GM11168 (cell line): ENCODE measurements around the gene CNTN2.

ENCODE experiments used
- in situ Hi-C: fragments of 300-500 bp; cut with MboI; formaldehyde crosslinking; loops from one replicate; pipeline ENCODE4 v1.12.0; 2022; ENCODE audit warnings: low sequenced_read_pairs; ENCODE audit not compliant: unreplicated experiment

Gene CNTN2

DNA sequence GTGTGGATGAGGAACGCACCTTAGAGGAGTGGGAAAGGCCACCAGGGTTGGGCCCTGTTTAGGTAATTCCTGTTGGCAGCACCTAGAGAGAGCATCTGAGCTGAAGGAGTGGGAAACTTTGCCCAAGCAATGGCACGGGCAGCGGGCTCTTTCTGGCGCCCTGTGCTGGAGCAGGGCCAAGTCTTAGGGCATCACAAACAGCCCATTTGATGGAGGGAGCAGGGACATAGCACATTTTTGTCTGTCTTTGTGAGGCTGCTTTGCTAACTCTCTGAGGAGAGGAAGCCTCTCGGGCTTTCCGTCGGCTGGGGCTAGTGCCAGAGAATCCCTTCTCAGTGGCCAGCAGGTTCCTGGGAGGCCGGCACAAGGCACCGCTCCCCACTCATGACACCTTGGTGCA lies 22.5 kb upstream of the CNTN2 start:
- in situ Hi-C loops: no loop called here

DNA sequence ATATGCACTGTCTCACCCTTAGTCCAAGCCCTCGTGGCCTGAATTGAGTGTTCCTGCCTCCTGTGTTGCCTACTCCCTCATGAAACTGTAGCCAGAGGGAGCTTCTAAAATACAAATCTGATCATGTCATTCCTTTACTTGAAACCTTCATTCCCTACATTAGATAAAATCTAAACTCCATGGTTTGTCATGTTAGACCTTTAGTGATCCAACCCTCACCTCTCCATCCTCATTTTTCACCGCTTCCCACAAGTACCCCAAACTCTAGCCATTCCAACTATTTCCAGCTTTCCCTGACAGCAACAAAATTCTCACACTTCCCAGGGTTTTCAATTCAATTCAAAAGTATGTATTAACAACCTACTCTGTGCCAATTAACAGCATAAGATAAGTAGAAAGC lies 18.3 kb upstream of the CNTN2 start:
- in situ Hi-C loops: no loop called here

DNA sequence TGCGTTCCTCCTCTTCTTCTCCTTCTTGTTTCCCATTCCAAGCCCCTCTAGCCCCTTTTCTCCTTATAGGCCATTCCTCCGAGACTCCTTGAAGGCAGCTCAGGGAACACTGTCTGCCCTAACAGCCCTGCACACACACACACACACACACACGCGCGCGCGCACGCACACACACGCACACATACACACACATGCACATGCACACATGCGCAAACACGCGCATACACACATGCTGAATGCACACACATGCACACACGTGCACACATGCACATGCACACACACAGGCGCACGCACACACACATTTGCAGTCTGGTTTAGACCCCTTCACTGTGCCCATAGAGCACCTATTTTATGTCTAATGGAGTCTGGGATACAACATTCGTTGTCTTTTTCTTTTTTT lies 17.8 kb upstream of the CNTN2 start:
- in situ Hi-C loops: no loop called here

DNA sequence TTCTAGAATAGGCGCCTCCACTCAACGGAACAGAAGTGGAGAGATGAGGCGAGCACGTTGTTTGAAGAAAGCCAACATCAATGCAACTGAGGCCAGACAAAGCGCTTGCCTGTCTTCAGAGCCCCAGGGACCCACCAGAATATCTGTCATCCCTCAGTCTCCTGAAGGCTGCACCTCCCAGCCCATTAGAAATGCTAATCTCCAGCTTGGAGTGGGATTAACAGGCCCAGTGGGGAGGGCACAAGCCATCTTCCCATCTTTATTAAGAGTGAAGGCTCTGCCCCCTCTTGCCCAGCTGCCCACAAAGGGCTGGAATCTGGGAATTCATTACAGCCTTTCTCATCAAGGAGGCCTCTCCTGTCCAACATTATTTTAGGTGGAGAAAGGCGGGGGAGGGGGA lies 16.8 kb upstream of the CNTN2 start:
- in situ Hi-C loops: no loop called here

DNA sequence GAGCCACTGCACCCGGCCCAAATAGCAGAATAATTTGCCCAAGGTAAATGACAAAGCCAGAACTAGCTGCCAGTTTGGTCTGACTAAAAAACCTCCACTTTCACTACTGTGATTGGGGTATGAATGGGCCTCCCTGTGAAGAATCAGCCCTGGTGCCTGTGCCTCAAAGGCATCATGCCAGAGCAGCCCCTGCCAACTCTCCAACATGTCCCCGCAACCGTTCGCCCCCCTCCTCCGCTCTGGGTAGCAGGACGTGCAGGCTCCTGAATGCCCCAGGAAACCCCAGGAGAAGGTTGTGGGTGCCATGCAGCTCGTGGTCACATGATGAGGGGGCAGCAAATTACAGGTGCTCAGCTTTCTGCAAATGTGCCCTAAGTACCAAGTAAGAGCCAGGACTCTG lies 14.6 kb upstream of the CNTN2 start:
- in situ Hi-C loops: no loop called here

DNA sequence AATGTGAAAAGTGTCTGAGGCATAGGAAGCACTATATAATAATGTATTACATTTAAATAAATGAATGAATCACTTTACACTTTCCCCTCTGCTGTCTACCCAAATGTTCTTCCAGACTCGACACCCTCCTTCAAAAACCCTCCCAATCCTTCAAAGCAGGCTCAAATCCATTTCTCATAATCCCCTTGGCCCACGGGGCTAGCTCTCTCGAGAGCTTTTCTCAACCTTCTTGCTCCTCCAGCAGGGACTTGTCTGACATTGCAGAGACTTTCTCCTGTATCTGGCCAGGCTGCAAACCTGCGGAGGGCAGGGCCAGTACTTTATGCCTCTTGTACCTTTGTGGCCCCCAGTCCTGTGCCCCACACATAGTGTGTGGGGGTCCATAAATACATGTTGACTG lies 14.1 kb upstream of the CNTN2 start:
- in situ Hi-C loops: no loop called here

DNA sequence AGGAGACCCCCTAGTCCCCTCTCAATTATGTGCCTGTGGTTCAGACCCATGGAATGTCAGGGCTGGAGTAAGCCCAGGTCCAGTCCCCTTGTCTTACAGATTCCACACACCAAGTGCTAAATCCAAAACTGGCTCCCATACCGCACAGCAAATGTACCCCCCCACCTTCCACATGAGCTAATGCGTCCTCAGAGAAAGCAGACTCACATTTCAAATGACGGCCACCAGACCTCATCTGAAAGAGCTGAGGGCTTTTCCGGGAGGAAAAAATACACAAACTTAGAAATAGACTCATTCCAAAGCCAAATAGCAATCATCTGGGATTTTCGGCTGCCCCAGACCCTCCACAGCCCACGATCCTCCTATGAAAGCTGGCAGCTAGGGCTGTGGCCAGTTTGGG lies 12.8 kb upstream of the CNTN2 start:
- in situ Hi-C loops: no loop called here

DNA sequence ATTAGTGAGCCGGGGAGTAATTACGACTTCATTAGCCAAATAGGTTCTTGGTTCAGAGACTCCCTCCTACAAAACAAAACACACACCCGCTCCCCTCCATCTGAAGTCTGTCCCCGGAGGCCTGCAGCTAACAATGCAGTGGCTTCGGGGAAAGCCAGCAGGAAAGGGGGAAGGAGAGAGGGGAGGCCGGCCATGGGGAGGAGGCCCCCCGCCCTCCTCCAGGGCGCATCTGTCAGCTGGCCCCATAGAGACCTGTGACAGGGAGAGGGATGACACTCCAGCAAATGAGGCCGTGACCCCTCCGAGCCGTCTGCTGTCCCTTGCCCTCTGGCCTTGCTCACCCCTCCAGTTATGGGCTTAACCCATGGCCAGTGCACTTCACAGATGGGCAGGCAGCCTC lies 12.1 kb upstream of the CNTN2 start:
- in situ Hi-C loops: no loop called here

DNA sequence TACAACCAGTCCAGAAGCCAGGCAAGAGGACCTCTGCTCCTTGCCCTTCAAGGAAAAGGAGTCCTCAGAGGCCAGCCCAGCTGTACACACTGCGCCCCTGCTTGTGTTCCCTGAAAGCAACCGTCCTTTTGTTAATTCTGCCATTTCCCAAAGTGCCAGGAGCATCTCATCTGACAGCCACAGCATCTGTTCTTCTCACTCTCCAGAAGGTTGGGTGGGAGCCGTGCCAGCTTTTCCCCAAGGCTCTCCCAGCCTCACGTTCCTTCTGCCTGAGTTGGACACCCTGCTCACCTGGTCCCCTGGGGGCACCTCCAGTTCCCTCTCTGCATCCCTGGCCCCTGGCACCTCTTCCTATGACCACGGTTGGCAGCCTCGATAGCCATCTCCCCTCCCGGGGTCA lies 10.5 kb upstream of the CNTN2 start:
- in situ Hi-C loops: no loop called here

DNA sequence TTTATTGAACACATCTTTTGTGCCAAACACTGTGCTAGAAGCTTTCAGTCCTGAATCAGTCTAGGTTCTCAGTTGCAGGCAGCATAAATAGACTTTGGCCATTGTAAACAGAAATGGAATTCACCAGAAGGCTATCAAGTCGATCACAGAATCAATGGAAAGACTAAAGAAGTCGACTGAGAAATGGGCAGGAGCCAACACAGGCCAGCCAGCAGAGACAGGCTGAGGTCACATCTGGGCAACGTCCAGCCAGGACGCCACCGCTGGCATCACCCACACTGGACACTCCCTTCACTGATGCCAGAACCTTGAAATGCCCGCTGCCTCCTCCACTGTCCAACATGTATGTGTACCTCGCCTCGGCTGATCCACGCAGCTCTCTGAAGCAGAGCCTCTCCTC lies 5.5 kb upstream of the CNTN2 start:
- in situ Hi-C loops: no loop called here

DNA sequence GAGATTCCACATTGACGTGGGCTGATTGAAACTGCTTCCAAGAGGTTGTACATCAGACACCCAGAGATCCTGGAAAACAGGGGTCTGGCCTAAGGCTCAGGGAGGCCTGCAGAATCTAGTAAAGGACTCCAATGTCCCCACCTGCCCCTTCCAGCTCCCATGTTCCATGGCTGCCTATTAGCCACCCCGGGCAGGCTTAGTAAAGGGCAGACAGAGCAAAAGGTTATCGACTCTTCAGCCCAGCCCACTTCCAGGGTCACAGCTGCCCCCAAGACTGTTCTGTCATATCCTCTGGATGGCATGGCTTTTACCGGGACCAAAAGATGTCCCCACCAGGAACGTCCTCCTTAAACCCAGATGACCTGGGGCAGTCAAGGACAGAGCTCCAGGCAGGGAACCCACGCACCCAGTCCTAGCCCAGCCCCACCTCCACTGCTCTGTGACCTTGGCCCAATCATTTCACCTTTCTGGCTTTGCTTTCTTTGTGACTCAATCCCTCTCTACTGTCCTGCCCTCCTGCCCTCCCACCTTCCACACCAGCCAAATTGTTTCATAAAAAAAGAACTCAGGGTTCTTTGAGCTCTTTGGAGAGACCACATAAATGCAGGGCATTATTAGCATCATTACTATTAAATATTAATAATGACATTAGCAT lies 4.8 kb upstream of the CNTN2 start:
- in situ Hi-C loops: no loop called here

DNA sequence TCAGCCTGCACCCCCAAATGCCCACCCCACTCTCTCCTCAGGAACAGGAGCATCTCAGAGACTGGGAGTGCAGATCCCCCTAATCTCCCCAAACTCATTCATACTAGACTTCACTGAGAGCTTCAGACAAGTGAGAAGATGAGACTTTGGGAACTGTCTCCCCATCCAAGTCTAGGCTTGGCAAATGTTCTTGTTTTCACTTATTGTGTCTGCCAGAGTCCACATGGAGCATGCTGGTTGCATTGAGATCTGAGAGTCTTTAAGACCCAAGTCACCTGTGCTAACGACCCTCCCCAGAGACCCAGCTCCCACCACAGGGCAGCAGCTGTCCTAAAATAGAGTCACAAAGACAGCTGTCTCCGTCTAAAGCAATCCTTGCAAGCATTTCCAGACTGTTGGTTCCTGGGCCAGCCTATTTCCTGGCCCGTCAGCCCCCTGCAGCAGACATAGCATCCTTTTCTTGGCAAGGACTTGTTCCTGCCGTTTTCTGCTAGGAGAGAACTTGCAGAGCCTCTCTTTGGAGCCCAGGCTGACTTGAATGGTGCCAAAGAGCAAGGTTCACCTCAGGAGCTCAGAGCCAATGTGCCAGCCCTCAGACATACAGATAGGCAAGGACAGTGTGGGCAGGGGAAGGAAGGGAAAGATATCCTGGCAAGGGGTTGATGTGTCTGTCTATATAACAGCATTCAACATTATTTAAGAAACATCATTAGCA lies 1.9 kb upstream of the CNTN2 start:
- in situ Hi-C loops: no loop called here

DNA sequence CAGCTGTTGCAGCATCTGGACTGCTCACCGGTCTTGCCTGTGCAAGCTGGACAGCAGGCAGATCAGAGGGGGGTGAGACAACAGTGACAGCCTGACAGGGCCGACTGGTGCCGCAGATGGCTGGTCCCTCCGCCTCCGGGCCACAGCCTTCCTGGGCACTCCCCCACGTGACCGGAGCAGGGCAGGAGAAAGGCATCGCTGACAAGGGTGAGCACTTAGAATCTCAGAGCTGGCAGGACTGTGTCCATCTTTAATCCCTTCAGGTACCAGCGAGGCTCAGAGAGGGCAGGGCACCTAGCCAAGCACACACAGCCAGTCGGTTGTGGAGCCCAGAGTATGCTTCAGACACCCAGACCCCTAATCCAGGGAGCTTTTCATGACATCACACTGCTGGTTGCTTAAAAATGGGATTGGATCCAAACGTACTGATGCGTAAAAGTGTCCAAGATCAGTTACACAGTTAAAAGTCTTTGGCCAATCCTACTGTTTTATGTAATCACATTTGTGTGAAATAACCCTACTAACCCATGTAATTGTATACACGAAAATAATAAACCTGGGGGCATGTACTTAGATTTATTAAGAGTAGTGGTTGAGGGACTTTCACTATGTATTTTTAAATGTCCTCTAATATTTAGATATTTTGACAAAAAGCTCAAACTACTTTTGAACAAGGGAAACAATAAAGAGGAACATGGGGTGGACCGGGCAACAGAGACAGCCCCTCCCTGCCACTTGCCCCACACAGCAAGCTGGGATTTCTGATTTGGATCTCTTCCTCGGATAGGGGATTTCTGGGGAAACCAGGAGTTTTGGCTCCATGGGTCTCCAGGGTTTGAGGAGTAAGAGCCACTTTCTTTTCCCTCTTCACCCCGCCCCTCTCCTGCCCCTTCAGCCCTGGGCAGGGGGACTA lies 758 bp upstream of the CNTN2 start:
- in situ Hi-C loops: no loop called here

DNA sequence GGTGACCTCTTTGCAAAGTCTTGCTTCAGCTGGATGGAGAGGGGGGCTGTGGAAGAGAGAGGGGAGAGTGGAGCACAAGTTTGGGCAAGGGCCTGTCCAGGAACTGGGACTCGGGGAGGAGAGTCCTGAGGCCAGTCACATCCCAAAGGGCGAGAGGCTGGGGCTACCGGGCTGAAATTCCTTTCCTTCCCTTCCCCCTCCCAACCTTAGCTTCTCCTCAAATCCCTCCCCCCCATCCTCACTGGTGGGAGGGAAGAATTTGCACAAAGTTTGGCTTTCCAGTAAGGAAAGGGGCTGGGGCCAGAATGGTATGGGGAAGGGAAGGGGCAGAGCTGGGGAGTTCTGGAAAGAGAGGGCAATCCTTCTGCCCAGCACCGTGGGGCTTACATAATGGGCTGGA lies 854 bp downstream of the CNTN2 start:
- in situ Hi-C loops: no loop called here

DNA sequence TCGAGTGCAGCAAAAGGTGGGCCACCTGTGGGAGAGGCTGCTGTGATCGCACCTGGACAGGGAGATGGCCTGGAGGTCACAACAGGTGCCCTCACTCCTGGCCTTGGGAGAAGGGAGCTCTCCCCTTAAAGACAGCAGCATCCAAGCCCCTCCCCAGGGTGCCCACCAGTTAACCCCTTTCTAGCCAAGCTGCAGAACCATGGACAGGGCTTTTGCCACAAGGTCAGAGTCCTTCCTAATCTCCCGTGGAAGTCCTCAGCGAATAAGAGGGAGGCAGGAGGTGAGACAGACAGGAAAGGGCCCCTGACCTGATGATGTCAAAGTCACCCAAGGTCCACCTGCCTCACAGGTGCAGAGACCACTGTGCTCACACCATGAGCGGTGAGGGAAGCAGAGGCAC lies 1.7 kb downstream of the CNTN2 start:
- in situ Hi-C loops: no loop called here

DNA sequence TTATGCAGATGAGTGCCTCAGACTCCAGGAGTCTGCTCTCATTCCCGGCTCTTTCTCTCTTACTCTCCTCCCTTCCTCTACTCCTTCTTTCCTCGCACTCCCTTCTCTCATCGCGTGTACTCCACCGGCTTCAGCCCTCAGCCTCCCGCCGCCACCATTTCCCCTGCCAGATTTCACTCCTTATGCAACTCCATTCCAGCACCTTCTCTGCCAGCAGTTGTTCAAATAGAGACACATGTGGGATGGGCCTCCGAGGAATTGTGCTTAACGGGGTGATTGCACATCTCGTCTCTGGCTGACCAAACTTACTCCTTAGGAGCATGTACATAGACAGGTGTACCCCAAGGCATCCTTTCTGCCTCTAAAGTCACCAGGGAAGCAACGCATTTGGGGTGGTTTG lies 2.1 kb downstream of the CNTN2 start:
- in situ Hi-C loops: no loop called here

DNA sequence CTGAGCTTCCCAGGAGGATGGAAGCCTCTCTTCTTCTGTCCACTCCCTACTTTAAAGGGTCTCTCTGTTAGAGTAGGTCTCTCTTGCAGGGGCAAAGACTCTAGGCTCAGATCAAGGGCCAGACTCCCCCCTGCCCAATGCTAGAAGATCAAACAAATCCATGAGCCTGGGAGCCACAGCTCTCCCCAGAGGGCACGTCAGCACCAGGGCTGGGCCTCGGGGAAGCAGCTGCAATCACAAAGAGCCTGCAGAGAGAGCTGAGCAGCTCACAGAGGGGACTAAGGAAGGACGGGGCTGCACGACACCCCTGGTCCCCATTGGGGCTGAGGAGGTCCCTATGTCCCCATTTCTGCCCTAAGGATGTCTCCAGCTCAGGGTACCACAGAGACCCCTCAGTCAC lies 3.9 kb downstream of the CNTN2 start:
- in situ Hi-C loops: no loop called here

DNA sequence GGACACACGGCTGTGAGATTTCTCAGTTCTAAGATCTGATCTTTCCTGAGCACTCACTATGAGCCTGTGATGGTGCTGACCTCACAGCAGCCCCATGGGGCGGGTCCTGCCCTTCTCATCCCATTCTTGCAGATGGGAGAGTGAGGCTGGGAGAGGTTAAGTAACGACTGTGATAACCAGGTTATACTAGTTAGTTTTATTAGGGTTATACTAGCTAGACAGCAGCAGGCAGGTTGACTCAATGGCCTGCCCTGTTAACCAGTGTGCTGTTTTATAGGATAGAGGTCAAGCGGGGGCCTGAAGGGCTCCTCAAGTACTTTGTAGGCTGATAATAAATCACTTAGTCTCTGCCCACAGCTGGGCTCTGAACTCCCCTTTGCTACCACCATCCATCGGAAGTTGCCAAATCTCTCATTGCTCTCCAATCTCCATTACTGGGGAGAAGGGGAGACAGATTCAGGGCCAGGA lies 4.8 kb downstream of the CNTN2 start:
- in situ Hi-C loops: no loop called here

DNA sequence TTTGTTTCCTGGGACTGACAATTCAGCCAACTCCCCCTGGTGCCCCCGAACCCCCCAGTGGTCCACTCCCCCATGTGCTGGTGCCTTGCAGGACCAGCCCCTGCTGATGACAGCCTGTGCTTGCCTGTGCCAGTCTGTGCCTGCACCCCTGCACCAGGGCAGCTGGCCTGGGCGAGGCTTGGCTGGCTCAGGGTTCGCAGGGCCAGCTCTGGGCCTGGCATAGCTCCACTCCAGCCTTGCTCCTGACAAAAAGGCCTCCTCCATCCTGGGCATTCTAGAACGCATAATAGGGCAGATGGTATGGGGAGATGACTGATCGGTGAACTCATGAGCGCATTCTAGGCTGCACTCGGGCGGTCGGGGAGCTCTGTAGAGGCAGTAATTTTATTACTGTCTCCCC lies 5.4 kb downstream of the CNTN2 start:
- in situ Hi-C loops: no loop called here

DNA sequence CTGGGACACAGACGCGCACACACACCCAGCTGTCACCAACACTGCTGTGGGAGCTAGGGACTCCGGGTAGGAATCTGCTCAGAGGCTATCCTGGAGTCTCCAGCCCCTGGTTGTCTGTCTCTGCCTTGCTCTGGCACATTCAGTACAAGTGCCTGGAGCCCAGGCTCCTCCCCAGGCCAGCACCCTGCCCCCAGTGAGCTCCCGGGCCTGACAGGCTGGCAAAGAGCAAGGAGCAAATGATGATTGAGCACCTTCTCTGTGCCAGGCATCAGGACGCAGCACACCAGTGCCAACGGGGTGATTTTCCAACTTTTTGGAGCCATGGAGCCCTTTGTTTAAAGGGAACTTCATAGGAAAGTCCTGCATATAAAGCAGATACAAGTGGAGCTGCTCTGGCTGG lies 6.5 kb downstream of the CNTN2 start:
- in situ Hi-C loops: no loop called here

DNA sequence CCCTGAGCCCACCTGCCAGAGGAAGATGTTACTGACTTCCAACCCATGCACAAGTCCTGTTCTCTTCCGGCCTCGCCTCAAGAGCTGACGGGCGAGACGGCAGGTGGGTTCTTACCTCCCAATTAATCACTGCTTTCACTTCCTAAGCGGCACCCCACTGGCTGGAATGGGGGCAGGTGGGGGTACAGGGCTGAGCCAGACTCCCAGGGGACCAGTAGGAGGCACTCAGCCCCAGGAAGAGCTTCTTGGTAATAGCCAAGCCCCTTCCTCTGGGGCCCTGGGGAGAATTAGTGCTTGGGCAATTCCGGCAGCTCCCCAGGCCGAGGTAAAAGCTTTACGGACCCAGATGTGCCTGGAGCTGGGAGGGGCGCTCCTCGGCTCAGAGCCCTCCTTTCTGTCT lies 9.7 kb downstream of the CNTN2 start:
- in situ Hi-C loops: no loop called here
